HuH-7.5 (cell line): ENCODE results near the gene LAYN.

Experiments used
- DNase-seq: peaks from one replicate; pipeline ENCODE4 v3.0.0; 2011; ENCODE audit warnings: low spot score

Gene LAYN

DNA sequence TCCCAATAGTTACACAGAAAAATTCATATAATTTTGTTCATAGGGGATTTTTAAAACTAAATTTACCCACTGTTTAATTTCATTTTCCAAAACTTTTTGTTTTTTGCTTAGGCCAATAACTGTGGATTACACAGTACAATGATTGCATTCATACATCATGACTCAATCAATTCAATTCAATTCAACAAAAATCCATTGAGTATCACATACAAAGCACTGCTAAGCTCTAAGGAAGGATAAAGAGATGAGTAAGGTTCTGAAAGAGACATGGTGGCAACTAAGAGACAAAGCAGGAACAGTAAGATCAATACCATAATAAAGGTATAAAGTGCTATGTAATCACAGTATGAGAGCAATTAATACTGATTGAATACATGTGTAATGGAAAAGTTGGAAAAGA lies 9.4 kb upstream of the LAYN start:
- DNase-seq: no peak

DNA sequence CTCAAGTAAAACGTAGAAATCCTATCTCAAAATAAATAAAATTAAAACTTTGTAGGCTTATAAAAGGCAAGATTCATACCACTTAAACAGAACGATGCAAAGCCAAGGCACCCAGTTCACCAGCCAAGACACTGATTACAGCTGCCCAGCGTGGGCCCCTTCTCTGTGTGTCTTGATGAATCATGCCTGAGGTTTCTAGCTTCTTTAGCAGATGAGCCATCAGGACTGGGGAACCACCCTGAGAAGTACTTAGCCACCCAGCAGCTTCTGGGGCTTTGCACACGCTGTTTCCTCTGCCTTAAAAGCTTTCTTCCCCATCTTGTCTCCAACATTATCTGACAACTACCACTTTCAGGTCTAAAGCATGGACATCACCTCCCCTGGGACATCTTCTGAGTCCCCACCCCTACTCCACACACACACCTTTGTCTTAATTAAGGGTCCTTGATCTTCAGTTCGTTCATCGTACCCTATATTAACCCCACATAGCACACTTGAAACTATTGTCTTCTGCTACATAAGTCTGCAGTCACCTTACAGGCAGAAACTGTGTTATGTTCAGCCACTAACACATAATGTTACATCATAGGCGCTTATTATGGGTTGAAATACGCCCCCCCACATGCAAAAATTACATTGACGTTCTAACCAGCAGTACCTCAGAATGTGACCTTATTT lies 8.7 kb upstream of the LAYN start:
- no peak for DNase-seq

GRCh38 chr11:111532365-111532709 lies 8.2 kb upstream of the LAYN start:
- DNase-seq: no peak

GRCh38 chr11:111535281-111535680 lies 5.2 kb upstream of the LAYN start:
- no peak for DNase-seq

DNA sequence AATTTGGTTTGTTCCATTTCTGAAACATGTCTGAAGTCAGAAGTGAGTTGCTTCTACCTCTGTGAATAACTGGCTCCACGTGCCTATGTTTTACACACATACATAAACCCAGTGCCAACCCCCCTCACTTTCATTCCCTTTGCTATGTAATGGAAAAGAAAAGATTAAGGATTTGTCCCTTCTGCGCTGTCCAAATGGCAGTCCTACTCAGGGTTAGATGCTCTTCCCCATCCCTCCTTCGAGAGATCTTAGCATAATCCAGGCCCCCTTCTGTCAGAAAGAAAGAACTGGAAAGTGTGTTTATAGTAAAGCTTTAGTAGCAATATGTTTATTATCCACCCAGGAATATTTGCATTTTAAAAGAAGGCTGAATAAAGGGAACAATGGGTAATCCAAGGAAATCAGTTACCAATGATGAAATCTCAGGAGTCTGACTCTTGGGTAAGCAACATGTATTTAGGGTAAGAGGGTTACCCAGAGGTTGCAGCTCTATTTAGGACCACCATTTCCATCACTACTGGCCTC lies 3.1 kb upstream of the LAYN start:
- no peak for DNase-seq

DNA sequence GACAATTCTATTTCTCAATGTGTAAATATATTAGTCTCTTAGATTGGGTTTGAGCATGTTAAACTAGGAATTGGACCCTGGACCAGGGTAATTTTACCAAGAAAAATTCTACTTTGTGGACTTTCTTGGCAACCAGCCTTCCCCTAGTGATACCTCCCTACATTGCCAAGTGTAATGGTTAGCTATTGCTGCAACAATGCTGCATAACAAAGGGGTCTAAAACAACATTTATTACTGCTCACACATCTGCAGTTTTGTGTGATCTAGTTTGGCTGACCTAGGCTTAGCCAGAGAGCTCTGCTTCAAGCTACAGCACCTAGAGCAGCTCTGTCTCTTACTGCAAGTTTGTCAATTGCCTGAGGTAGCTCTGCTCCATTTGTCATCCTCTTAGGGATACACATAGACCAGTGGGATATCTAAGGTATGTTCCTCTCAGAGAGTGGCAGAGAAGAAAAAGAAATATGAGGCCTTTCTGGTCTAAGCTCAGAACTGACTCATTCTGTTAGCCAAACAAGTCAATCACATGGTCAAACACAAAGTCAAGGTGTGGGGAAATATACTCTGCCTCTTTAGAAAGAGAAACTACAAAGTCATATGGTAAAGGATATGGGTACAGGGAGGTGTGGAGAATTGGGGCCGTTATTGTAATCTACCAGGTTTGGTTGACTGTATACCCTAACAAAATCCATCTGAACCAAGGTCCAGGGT lies 2.0 kb upstream of the LAYN start:
- DNase-seq: no peak

DNA sequence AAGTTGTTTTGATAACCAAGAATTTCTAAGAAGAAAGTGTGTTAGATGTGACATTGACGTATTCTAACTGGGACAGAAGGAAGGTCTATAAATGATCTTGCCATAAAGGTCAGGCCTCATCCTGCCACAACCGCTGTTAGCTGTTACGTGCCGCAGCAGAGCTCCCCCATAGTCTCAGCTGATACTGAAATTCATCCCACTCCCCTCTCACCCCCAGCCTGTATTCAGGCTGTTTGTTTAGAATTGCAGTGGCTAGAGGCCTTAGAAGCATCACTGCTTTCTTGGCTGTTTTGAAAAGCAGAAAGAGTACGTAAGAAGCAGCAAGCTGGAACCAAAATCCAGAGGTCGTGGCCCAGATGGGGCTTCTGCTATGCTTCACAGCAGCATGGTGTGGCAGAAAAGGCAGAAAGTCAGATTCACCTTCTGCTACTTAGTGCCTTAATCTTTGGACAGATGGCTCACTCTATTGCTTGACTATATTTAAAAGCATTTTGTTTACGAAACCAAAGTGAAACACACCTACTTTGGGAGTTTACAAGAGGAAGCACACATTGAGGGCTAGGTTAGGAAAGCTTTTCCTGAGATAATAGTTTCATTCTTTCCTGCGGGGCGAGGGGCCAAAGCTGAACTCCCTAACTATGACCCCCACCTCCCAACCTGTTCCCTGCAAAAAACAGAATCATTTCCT lies 950 bp upstream of the LAYN start:
- no peak for DNase-seq

DNA sequence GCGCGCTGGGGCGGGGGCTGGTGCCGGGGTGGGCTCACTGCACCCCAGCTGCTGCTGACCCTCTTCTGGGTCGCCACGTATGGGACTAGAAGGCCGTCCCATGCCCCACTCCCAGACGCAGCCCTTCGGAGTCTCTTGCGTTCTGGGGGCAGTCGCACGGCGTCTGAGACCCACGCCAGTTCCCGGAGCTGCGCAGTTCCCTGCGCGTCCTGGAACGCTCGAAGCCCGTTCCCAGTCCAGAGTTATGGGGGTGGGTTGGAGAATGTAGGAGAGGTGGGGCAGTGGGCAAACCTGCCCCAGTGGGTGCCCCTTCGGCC lies 375 bp downstream of the LAYN start:
- no peak for DNase-seq

DNA sequence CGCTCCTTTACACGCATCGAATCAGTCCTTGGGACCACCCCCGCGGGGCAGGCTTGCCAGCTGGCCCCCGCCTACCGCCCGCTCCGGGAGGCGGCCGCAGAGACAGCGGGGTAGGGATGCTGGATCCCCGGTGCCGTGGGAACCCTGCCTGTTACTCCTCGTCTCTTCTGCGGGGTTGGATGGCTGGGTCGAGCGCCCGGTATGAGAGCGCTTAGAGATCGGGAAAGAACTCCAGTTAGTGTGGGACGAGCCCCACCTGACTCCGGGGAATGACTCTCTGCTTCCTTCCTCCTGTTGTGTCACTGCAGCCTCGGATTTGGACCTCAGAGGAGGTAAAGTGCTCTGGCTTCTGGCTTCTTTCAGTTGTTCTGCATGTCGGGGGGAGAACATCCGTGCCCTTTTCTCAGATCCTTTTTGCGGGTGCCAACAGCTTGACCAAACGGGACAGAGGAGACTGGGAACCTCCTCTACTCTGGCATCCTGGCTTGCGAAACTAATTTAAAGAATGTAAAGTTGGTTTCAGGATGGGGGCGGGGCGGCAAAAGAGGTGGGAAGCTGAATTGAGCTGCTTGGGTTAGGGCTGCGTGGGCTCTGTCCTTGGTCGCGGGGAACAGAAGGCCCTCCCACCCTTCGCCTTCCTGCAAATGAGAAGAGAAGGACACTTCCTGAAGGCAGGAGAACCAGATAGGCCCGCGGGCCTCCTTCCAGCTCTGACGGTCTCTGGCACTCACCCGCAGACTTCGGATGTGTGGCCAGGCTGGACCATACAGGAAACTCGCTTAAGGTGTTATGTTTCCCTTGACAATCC lies 938 bp downstream of the LAYN start:
- DNase-seq: no peak

GRCh38 chr11:111542606-111543275 lies 2.2 kb downstream of the LAYN start:
- no peak for DNase-seq

GRCh38 chr11:111548525-111548924 lies 8.0 kb downstream of the LAYN start:
- no peak for DNase-seq

GRCh38 chr11:111549196-111549868 lies 8.8 kb downstream of the LAYN start:
- DNase-seq: no peak

DNA sequence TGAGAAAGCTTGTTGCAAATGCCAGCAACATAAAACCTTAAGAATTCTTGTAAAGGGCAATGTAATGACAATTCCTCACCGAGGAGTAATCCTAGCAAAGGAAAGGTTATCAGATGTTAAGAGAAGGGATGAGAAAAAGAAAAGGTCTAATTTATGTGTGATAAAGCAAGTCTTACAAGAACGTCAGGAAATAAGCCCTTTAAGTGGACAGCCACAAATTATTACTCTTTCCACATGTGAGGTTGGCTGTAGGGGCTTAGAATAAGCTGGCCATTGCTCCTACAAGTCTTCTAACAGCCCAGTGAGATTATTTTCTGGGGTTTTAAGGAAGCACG lies 9.3 kb downstream of the LAYN start:
- no peak for DNase-seq

DNA sequence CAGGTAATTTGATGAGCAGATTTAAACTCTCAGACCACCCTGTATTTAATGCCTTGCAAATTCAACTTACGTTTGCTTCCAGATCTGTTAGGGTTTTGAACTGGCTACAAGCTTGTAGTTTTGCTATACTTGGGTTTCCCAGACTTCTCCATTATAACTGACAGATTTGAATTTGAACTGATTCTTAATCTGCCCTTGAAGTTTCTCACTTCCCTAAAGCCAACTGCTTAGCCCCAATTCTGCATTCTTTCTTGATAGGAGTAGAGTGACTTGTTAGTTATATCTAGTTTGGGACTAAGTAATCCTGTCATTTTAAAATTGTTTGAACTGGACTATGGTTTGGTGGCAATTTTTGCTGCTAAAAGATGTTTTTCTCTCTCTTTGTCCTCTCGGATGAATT lies 9.7 kb downstream of the LAYN start:
- no peak for DNase-seq

DNA sequence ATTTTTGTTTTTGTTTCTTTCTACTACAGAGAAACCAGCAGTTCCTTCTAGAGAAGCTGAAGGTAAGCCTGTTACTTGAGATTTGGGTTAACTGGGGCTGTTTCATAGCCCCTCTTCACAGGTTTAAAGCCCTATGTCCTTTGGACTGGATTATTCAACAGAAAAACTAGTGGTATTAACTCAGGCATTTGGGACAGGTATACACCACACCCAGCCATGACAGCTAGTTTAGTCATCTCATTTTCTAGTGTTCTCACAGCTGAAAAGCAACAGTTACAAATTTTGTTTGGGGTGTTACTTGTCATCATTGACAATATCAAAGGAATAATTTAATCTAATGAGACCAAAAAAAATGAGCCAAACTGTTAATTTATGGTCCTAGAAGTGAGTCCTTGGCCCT lies 14.0 kb downstream of the LAYN start:
- no peak for DNase-seq

DNA sequence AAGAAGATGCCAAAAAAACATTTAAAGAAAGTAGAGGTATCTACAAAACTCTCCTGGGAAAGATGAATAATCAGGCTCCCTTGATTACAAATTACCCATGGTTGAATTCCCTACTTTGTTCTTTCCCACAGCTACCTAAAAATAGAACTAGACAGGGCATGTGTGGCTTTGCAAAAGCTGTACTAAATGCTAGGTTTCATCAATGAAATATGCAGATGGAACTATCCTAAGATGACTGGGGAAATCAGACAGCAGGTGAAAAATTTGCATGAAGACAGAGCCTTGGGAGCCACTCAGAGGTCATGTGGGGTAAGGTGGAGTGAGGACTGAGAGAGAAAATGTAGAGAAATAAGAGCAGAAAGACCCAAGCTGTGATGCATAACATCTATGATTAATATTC lies 14.7 kb downstream of the LAYN start:
- DNase-seq: no peak

DNA sequence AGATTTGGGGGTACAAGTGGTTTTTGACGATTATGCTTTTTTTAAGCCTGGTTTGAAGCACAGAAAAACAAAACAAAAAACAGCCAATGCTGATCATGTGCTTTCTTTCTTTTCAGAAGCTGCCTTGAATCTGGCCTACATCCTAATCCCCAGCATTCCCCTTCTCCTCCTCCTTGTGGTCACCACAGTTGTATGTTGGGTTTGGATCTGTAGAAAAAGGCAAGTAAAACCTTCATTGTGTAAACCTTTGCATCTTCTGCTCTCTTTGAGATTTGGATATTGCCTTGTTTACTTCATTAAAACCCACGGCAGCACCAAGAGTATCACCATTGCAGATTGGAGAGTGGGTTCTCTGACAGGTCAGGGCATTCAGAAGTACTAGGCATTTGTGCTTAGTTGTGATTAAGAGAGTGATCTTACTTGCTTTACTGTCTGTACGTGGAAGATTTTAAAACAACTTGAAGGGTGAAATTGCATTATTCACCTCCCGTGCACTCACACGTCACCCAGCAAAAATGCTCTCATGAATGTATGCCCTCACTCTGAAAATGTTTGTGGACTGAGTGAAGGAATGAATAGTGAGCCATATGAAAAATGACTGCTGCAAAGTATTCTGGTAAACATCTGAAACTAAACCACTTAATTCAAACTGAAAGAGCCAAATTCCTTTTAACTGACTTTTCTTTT lies 17.0 kb downstream of the LAYN start:
- DNase-seq: no peak

DNA sequence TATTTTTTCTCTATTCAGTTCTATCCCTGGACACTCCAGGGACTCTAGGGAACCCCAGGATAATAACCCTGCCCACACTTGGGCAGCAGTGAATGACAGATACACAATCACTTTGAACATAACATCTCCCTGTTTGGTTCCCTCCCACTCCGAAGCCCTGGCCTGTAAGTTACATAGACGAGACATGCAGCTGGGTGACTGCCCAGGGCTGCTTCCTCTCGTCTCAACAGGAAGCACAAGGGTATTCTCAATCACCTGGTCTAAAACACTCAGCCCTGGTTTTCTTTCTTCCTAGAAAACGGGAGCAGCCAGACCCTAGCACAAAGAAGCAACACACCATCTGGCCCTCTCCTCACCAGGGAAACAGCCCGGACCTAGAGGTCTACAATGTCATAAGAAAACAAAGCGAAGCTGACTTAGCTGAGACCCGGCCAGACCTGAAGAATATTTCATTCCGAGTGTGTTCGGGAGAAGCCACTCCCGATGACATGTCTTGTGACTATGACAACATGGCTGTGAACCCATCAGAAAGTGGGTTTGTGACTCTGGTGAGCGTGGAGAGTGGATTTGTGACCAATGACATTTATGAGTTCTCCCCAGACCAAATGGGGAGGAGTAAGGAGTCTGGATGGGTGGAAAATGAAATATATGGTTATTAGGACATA lies 19.4 kb downstream of the LAYN start:
- DNase-seq: no peak

DNA sequence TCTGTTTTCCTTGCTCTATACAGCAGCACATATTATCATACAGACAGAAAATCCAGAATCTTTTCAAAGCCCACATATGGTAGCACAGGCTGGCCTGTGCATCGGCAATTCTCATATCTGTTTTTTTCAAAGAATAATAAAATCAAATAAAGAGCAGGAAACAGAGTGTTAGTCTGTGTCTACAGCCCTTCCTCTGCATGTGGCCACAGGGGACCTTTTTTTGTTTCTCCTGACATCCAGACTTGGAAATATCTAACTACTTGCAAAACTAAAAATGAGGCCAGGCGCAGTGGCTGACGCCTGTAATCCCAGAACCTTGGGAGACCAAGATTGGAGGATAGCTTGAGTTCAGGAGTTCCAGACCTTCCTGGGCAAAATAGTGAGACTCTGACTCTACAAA lies 20.3 kb downstream of the LAYN start:
- no peak for DNase-seq

GRCh38 chr11:111561306-111561705 lies 20.8 kb downstream of the LAYN start:
- no peak for DNase-seq
